GM18508 (cell line): ENCODE measurements around the gene HCFC1R1.

Experiments
- ATAC-seq: cut with Tn5 transposase; IDR thresholded peaks from one replicate; pipeline ENCODE4 v1.9.1; 2021; ENCODE audit warnings: moderate number of reproducible peaks; ENCODE audit not compliant: insufficient read depth, unreplicated experiment

HCFC1R1 gene

DNA sequence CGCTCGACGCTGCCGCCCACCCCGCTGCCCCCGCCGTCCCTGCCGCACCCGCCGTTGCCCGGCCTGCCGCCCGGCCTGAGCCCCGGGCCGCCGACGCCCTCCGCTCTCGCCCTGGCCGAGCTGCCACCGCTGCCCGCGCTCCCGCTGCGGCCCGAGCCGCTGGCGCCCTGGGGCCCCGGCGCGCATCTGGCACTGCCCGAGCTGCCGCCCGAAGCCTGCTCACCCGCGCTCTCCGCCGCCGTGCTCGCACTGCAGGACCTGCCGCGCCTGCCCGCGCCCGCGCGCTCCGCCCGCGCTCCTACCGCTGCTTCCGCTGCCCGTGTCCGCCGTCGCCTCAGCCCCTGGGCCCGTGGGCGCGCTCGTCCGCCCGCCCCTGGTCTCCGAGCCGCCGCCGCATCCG lies 19.4 kb downstream of the HCFC1R1 start:
- ATAC-seq = no peak

DNA sequence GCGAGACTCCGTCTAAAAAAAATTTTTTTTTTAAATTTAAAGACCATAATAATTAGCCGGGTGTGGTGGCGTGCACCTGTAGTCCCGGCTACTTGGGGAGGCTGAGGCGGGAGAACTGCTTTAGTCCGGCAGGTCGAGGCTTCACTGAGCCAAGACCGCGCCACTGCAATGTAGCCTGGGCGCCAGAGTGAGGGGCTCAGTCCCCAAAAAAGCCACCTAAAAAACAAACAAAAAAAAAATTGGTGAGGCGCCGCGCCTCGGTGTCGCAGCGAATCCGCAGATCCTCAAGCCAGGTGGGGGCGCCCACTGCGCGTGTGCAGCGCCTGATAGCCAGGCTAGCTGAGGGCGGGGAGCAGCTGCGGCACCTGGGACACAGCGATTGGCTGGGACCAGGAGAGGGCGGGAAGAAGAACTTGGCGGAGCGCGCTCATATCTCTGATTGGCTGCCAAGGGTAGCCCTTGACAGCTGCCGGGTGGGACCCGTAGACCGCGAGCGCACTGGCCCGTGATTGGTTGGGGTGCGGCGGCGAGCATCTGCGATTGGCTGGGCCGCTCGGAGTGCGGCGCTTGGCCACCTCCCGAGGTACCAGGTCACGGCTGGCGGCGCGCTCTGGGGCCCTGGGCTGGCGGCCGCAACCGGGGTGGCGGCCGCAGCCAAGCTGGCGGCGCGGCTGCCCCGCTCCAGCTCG lies 20.0 kb downstream of the HCFC1R1 start:
- peak; percentile 88 for ATAC-seq

DNA sequence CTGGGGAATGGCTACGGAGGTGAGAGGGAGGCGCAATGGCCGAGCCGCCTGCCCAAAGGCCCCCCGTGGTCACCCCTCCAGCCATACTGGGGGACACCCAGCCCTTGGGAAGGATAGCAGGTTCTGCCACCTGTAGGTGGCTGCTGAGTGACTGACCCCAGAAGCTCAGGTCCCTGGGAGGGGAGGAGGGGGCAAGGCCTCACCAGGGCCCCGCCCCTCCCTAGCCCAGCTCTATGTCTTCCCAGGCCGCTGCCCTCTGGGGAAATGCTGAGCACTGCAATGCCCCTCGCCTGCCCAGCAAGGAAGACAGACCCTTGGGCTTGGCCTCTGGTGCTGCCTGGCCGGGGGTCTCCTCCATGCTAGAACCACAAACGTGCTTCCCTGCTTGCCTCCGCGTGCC lies 22.4 kb downstream of the HCFC1R1 start:
- ATAC-seq = no peak

DNA sequence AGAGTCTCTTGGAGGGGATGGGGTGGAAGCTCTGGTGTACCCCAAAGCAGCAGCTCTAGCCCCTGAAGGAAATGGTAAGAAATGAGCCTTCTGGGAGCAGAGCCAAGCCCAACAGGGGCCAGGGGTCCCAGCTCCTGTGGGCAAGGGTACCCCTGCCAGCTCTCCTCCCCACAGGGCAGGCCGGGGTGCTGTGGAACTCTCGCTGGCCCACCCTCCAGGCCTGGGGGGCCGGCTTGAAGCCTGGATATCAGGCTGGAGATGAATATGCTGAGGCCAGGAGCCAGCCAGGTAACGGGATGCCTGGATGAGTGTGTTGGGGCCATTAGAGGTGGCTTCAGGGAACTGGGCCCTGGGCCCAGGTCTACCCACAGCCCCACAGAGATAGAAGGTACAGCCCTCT lies 23.2 kb downstream of the HCFC1R1 start:
- no peak for ATAC-seq

DNA sequence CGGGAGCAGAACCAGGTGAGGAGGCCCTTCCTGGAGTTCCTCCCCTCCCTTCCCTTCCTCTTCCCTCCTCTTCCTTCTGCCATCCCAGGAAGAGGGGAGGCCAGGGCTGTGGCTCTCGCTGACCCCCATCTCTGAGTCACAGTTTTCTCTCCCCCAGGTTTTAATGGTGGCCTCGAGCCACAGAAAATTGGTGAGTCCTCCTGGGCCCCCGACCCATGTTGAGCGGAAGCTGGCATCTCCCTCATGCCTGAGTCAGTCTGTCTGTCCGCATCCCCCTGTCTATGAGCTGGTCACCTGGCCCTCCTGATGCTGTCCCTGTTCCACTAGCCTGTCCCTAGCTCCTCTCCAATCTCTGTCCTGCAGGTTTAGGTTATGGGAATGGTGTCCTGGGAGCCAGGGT lies 23.8 kb downstream of the HCFC1R1 start:
- no peak for ATAC-seq

DNA sequence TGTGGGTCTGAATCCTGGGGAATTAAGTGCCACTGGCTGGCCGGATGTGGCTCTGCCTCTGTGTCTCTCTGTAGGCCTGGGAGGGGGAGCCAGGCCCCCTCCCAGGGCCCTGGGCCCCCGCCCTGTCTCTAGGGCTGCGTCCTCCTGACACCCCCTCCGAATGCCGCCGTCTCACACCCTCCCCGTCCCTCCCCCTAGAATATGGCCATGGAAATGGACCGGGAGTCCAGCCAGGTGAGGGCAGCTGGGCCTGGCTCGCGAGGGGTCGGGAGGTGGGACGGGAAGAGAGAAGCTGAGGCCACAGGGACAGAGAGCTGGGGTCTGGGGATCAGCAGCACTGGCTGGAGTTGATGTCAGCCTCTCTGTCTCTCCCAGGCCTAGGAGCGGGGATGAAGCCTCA lies 27.4 kb downstream of the HCFC1R1 start:
- ATAC-seq = no peak

DNA sequence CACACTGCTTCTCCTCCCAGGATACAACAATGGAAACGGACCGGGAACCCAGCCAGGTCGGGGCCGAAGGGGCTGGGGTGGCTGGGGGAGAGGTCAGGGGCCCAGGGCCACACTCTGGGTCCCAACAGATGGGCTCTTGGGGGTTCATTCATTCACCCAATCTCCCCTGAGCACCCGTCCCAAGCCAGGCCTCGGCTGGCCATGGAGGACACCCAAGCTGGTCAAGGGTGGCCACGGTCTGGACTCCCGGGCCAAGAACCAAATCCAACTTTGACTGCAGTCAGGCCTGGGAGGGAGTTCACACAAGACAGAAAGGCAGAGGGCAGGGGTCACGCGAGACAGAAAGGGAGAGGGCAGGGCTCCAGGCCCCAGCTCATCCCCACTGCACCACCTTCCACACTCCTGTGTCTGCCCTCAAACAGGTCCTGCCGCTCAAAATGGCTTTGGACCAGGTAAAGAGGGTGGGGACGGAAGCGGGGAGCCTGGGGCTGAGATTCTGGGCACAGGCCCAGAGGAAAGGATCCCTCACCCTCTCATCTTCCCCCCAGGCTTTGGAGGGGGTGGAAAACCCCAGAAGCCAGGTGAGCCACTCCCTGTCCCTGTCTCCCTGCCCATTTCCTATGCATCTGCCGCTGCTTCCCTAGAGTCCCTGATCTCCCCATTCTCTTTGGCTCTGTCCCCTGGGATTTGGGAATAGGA lies 31.2 kb downstream of the HCFC1R1 start:
- ATAC-seq = no peak

DNA sequence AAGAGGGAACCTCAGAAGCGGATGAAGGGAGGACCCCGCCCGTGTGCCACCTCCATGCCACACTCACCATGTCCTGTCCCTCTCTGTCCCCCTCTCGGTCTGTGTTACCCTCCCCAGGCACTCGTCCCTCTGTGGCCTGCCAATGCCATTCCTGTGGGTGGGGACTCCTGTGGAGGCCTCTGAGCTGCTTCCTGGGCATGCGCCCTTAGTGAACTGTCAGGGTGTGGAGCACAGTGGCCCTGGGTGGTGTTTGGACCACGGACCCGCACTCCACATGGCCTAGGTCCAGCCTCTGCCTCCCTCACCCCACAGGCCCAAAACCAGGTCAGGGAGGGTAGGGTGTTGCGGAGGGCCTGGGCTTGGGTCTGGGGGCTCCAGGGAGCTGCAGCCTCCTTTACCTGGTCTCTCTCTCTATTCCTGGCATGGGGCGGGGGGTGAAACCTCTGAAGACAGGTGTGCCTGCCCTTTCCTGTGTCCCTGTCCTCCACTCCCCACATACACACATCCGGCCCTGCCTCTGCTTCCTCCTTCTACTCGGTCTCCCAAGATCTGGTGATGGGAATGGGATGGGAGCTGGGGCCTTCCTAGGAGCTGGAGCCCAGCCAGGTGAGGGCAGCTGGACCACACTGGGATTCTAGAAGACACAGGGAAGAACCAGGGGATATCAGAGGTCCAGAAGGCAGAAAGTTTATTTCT lies 32.0 kb downstream of the HCFC1R1 start:
- no peak for ATAC-seq

DNA sequence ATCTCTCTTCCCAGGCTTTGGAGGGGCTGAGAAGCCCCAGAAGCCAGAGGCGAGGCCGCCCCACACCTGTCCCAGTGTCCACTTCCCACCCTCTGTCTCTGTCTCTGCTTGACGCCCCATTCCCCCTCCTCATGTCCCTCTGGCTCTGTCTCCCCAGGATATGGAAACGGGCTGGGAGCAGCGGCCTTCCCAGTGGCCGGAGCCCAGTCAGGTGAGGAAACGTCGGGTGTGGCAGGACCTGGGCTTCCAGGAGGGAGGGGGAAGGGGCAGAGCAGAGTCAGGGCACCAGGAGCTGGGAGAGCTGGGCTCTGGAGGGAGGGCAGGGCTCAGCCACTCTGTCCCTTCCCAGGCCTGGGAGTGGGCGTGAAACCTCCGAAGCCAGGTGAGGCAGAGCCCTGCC lies 32.9 kb downstream of the HCFC1R1 start:
- ATAC-seq = no peak

DNA sequence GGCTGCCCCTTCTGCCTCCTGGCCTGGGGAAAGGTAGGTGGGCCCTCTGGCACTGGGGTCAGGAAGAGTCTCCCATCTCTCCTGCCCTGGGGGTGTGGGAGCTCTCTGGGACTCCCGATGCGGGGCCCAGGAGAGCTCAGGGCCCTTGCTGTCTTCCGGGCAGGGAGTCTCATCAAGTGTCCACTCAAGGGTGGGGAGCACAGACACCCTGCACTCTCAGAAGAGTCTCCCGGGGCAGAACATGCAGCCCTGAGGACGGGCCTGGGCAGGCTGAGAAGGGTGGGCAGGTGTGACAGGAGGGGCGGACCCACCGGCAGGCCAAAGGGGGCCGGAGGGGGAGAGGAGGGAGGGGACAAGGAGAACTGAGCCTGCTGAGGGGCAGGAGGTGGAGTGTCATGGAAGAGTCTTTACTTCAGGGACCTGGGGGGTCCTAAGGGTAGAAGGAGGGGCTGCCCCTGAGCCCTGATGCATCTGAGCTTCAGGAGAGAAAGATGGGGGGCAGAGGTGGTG lies 35.1 kb downstream of the HCFC1R1 start:
- no peak for ATAC-seq

DNA sequence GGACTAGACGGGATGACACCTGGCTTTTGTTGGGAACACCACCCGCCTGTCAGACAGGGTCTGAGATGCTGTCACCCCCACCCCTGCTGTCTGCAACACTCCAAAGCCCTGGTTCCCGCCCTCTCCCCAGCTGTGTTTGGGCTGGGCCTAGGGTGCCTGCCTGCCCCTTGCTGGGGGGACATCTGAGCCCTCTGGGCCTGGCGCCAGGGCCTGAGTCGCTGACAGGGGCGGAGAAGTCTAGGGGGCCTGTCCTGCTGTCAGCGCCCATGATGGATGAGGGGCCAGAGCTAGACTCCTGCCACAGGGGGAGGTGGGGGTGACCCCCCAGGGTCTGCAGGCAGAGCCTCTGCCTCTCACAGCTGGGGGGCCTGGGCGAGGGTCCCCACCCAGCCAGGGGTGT lies 35.9 kb downstream of the HCFC1R1 start:
- no peak for ATAC-seq

DNA sequence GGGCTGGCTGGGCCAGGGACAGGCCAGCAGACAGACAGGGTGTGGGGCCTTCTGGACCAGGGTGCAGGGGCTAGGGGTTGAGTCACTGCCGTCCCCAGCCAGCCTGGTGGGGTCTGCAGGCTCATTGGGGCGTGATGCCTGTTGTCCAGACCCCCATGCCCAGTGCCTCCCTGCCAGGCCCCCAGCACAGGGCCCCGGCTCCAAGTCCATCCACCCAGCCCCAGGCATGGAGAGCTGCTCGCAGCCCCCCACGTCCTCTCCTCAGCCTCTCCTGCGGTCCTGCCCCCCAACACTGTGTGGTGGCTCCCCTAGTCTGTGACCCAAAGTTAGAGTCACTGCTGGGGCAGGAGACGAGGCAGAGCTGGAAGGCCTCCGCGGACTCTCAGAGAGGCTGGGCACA lies 36.5 kb downstream of the HCFC1R1 start:
- ATAC-seq = no peak

DNA sequence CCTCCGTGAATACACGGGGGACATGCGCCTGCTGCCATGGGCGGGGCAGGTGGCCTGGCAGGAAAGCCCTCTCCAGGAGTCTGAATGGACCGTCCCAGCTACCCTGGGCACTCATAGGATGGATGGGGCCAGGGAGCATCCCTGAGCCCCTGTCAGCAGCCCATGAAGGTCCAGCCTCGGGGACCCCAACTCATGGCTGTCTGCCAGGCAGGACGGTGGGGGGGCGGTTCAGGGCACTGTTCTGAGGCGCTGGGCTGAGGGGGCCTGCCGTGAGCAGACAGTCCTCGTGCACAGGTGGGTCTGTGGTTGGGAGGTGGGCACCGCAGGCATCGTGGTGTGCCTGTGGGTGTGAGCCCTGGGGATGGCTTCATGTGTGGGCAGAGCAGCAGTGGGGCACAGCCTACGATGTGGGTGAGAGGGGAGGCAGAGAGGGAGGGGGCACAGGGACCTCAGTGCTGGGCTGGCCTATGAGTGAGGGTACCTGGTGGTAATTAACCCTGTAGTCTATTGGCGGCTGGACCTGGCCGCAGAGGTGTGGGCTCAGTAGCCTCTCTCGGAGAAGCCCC lies 37.0 kb downstream of the HCFC1R1 start:
- no peak for ATAC-seq

DNA sequence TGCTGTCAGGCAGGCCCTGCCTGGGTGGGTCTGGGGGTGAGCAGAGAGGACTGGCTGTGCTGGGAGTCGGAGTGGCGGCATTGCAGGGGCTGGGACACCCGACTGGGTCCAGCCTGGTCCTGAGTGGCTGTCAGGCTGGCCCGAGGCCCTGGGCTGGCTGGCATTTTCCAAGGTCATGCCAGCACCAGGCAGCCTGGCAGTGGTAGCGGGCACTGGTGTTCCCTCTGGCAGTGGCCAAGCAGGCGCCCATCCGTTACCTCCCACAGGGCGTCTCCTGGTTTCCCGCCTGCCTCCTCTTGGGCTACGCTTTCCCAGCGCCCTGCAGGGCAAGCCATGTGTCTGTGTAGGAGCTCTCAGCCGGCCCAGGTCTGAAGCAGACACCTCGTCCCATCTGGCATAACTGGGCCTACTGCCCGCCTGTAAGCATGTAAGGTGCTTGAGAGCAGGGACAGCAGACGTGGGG lies 37.8 kb downstream of the HCFC1R1 start:
- no peak for ATAC-seq

DNA sequence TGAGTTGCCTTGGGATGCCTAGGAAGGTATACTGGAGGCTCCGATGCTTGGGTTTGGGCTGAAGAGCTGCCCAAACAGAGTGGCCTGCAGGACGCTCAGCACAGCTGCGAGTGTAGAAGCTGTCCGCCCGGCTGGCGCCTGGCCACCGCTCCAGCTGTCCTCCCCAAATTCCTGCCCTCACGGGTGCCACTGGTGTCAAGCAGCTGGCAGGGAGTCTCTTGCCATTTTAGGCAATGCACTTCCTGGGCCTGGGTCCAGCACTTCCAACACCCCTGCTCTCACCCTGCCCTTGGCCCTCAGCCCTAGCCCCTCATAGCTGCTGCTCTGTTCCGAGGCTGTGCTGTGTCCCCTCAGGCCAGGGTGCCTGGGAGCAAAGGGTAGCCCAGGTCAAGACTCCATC lies 38.3 kb downstream of the HCFC1R1 start:
- ATAC-seq = no peak

DNA sequence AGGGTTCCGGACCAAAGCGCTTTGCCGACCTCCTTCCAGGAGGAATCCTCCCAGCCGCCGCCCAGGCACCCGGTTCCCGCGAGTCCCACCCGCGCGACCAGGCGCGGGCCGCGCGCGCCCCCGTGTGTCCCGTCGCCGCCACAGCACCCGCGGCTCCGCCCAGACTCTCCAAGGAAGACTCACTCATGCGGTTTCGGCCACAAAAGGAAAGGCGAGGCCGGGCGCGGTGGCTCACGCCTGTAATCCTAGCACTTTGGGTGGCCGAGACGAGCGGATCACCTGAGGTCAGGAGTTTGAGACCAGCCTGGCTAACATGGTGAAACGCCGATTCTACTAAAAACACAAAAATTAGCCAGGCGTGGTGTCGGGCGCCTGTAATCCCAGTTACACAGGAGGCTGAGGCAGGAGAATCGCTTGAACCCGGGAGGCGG lies 40.0 kb downstream of the HCFC1R1 start:
- no peak for ATAC-seq

DNA sequence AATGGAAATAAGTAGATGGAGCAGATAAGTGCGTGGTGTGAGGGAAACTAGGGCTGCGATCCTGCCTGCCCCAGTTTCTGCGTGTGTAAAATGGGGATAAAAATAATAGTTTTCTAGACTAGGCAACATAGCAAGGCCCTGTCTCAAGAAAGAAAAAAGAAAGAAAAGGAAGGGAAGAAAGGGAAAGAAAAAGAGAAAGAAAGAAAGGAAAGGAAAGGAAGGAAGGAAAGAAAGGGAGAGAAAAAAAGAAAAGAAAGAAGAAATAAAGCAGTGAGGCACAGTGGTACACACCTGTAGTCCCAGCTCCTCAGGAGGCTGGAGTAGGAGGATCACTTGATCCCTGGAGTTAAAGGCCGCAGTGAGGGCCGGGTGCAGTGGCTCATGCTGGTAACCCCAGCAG lies 41.3 kb downstream of the HCFC1R1 start:
- no peak for ATAC-seq

DNA sequence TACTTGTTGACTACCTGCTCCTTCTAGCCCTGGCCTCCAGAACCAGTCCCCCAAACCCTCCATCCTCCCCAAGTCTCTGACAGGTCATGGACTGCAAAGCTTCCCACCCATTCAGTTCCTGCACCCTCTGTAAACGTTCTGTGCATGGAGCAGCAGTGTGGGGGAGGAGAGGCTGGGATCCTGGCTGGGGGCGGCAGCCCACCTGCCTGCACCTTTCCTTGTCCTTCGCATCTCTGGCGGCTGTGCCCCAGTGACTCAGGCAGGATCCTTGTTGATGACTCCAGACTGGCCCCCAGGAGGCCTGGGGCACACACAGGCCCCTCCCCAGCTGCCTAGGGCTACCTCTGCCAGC lies 41.9 kb downstream of the HCFC1R1 start:
- ATAC-seq = no peak

DNA sequence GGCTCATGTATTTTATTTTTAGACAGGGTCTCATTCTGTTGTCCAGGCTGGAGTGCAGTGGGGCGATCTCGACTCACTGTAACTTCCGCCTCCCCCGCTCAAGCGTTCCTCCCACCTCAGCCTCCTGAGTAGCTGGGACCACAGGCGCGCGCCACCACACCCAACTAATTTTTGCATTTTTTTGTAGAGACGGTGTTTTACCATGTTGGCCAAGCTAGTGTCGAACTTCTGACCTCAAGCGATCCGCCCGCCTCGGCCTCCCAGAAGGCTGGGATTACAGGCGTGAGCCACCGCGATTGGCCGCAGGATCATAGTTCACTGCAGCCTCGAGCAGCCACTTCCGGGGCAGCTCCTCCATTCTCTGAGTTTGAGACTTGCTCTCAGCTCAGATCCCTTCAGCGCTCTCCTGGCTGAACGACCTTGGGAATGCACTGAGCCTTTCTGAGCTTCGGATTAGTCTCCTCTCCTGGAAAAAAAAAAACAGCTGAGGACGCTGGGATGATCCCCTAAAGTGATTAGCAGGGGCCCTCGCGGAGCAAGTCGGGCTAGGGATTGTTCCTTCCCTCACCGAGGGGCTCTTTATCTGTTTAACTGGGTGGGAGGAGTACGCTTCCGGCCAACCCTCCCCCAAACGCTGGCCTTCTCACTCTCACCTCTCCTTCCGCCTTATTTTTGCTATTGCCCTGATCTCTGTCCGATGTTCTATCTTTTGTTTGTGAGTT lies 42.4 kb downstream of the HCFC1R1 start:
- no peak for ATAC-seq
